NCI-H146 treated with DMSO at 0.1 percent for 48 hours (cell line): ENCODE measurements around the gene MAP3K15.
A peak's percentile ranks its signal among the peaks of the same experiment; 100 is the strongest.

ENCODE experiments used
- DNase-seq: peaks from one replicate; lab custom pipeline; 2025; ENCODE audit not compliant: unreplicated experiment; lab: John Stamatoyannopoulos, UW

The MAP3K15 gene

GRCh38 chrX:19392703-19393102, 122.6 kb downstream of the MAP3K15 start:
- DNase-seq: no peak

- no peak for DNase-seq
Measured at GRCh38 chrX:19392078-19392477, 123.2 kb downstream of the MAP3K15 start.

- DNase-seq: no peak
Measured at GRCh38 chrX:19389227-19389845, 126.0 kb downstream of the MAP3K15 start.

- no peak for DNase-seq
Measured at GRCh38 chrX:19388741-19389140, 126.6 kb downstream of the MAP3K15 start.

- no peak for DNase-seq
Measured at GRCh38 chrX:19388064-19388679, 127.1 kb downstream of the MAP3K15 start.

- DNase-seq: no peak
Measured at GRCh38 chrX:19386679-19387078, 128.6 kb downstream of the MAP3K15 start.

- DNase-seq: peak; percentile 26
Measured at GRCh38 chrX:19382555-19383145, 132.7 kb downstream of the MAP3K15 start.

- DNase-seq: no peak
Measured at GRCh38 chrX:19381326-19381725, 134.0 kb downstream of the MAP3K15 start.

GRCh38 chrX:19377799-19378198, 137.5 kb downstream of the MAP3K15 start:
- no peak for DNase-seq

- DNase-seq: no peak
Measured at GRCh38 chrX:19375546-19375945, 139.8 kb downstream of the MAP3K15 start.

- DNase-seq: no peak
Measured at GRCh38 chrX:19373351-19373891, 141.9 kb downstream of the MAP3K15 start.

GRCh38 chrX:19372547-19373331, 142.6 kb downstream of the MAP3K15 start:
- DNase-seq: no peak

- DNase-seq: peak; percentile 52
Measured at GRCh38 chrX:19372170-19372546, 143.2 kb downstream of the MAP3K15 start.

- DNase-seq: no peak
Measured at GRCh38 chrX:19370061-19370460, 145.2 kb downstream of the MAP3K15 start.

GRCh38 chrX:19368576-19368975, 146.7 kb downstream of the MAP3K15 start:
- no peak for DNase-seq

GRCh38 chrX:19361701-19362100, 153.6 kb downstream of the MAP3K15 start:
- no peak for DNase-seq

- no peak for DNase-seq
Measured at GRCh38 chrX:19360903-19361302, 154.4 kb downstream of the MAP3K15 start.

- DNase-seq: no peak
Measured at GRCh38 chrX:19358521-19358920, 156.8 kb downstream of the MAP3K15 start.

GRCh38 chrX:19354625-19355024, 160.7 kb downstream of the MAP3K15 start:
- DNase-seq: no peak

GRCh38 chrX:19350941-19351384, 164.3 kb downstream of the MAP3K15 start:
- DNase-seq: no peak

GRCh38 chrX:19349264-19349663, 166.0 kb downstream of the MAP3K15 start:
- no peak for DNase-seq
